Measurements from ENCODE around the gene SLC16A8.
"Not testable (repeated sequence)": the region's sequence is repeated elsewhere in the genome, so short reads cannot be mapped to it uniquely, and the experiment has no call there.

The SLC16A8 gene, protein sequence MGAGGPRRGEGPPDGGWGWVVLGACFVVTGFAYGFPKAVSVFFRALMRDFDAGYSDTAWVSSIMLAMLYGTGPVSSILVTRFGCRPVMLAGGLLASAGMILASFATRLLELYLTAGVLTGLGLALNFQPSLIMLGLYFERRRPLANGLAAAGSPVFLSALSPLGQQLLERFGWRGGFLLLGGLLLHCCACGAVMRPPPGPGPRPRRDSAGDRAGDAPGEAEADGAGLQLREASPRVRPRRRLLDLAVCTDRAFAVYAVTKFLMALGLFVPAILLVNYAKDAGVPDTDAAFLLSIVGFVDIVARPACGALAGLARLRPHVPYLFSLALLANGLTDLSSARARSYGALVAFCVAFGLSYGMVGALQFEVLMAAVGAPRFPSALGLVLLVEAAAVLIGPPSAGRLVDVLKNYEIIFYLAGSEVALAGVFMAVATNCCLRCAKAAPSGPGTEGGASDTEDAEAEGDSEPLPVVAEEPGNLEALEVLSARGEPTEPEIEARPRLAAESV

DNA sequence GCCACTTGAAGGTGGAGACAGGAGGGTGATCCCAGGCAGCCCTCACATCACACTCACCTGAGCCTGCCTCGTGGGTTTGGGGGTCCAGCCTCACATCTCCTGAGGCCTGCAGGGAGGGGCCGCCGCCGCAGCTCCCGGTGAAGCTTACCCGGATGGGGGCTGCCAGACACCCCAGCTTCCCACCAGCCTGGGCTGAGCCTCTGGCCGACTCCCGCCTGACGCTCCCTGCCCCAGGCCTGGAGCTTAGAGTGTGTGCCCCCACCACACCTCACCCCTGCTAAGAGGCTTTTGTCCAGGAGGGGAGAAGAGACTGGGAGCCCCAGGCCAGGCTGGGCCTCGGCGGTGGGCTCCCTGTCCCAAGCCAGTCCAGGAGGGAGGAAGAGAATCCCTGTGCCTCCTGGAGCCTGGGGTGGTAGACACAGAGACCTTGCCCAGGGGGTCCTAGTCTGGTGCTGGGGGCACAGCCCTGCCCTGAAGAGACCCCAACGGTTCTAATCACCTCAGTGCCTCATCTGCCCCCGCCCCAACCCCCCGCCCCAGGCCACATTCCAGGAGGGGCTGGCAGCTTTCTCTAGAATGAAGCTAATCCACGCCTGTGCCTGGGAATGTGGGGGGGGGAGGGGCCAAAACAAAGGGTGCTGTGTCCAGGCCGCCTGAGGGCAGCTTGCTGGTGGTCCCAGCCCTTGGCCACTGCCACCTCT is at the start of gene SLC16A8:
Gene SLC16A8 (minus strand): TSS at position 254 of the 701 bp plus-strand sequence. CDS start 1,311 bp downstream, outside the sequence.
- DNase-seq, result no peak

DNA sequence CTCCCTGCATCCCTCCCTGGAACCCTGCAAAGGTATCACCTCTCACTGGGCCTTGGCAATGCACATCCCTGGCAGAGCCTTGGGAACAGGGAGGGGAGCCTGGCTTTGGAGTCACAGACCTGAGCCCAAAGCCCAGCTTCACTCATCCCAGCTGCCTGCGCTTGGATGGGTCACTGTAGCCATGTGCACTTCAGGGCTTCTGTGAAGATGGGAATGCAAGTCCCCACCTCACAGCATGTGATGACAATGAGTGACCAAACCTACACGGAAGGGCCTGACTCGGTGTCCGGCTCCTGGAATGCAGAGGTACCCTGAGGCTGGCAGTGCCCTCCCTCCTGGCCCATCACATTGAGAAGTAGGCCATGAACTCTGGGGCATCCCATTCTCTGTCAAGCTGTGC is 49.3 kb upstream of the SLC16A8 start:
- no peak for DNase-seq

DNA sequence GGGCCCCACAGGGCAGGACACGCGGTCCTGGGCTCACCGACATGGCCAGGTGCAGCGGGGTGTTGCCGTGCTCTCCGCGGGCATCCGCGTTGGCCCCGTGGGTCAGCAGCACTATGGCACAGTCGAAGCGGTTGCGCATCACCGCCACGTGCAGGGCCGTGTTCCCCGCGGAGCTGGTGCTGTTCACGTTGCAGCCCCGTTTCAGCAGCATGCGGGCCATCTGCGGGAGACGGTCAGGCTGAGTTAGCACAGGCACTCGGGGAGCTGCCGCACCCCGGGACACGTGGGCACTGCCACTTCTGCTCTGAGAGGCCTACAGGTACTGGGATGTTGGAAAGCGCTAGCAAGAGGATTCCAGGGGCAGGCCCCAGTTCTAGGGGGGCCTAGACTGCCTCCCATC is 48.8 kb upstream of the SLC16A8 start:
- DNase-seq, result no peak

DNA sequence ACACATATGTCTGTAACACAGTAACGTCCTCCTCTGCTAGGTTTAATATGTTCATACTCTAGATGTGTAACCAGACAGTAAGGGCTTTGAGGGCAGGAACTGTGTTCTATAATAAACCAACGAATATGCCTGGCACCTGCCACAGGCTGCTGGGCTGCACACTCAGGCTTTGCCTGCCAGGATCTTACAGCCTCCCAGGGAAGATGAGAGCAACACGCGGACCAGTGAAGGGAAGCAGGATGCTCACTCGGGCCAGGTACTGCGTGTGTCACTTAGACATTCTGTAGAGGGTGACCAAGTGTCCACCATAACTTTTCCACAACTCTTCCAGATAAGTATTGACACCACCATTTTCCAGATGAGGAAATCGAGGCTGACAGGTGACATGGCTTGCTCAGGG is 48.2 kb upstream of the SLC16A8 start:
- no peak for DNase-seq

DNA sequence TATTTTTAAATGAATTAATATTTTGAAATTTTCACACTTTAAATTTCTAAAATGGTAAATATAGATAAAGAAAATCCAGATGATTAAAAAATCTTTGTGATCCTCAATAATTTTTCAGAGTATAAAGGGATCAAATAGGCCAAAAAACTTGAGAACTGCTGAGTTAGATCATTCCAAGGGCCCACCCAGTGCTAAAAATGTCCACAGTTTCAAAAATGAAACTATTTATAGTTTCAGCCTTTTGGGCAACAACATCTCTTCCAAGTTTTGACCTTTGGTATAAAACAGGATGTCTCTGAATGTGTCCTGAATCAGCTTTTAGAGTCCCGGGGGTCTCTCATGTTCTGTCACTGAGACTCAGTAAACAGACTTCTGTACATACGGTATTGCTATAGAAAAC is 47.4 kb upstream of the SLC16A8 start:
- DNase-seq, result no peak

DNA sequence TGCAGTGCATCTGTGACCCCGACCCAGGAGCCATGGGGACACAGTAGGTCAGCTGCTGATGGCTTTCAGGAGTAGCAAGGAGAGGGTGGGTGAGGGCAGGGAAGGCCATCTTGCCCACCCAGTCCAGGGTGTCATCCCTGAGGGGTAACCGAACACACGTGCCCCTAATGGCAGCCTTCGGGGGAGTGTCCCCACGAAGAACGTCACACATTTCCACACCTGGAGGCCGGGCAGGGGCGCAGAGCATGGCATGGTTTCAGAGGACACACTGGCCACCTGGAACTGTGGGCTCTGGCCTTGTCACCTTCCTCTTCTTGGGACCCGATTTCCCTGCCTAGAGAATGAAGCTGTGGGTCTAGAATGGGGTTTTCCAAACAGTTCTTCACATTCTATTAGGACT is 45.9 kb upstream of the SLC16A8 start:
- no peak for DNase-seq

DNA sequence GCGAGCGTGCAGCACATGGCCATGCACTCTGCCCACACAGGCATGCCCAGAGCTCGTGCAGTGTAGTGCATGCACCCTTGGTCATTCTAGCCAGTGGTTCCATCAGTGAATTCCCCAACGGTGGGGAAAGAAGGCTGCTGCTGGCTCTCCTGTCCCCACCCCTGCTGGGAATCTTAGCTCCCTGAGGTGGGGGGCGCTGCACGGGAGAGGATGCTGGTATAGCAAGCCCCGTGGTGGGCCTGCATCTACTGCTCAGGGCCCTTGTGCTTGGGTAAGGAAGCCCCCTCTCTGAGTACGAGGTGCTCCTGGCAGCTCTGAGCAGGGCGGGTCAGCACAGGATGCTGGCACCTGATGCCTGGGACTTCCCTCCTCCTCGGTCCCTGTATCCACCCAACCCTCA is 45.0 kb upstream of the SLC16A8 start:
- DNase-seq, result no peak

DNA sequence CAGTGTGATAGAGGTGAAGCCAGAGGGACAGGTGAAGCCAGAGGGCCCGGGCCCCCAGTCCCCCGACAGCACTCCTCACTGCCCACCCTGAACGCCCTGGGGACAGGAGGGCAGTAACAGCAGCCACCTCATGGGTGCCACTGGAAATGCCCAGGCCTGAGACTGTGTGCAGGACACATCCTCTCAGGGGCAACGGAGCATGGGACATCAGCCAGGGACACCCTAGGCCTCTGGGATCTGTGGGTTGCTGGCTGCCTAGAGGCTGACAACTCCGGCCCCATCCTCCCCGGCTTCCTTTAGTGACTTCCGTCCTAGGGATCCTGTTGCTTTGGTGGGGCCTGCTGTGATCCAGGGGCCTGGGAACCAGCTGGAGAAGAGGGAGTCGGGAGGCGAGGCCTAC is 43.9 kb upstream of the SLC16A8 start:
- DNase-seq, result no peak

DNA sequence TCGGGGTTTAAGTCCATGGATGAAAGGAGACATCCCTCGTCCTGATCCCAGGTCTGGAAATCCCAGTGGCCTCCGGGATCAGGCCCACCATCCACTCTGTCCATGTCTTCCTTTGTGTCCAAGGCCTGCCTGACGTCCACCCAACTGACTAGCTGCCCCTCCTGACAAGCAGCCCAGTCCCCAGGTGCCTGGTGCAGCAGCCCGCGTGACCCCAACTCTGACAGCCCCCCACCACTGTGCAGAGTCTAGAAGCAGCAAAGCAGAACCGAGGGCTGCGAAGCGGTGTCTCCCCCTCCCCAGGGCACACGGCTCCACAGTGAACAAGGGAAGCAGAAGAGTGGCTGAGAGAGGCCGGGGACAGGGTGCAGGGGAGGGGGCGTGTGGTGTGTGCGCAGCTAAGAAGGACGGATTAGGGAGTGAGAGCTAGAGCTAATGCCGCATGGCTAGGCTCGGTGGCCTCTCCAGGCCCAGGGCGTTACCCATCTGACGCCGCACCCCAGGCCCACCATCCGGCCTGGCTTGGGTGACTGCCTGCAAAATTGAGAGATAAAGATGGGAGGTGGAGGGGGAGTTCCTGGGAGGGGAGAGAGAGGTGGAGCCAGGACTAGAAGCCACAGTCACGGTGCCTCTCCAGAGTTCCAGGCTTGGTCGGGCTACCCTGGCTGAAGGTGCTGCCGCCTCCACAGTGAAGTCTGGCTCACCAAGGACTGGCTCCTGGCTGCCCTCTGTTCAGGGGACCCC is 43.1 kb upstream of the SLC16A8 start:
- no peak for DNase-seq

DNA sequence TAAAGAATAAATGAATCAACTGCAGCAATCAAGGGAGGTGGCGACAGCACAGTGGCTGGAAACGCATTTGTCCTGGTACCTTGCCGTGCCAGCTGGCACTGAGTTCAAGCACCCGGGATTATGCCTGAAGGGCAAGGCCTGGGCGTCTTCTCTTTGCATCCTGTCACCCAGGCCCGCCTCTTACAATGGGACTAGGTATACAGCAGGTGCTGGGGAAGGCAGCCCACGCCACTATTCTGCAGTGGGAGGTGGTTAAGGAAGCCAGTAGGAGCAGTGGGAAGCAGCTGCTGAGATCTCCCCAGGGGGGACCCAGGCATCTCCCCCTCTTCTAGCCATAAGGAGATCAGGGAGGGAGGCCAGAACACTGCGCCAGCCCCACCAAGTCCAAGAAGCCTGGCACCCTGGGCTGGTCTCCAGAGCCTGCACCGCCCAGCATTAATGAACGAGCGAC is 41.8 kb upstream of the SLC16A8 start:
- DNase-seq, result no peak

DNA sequence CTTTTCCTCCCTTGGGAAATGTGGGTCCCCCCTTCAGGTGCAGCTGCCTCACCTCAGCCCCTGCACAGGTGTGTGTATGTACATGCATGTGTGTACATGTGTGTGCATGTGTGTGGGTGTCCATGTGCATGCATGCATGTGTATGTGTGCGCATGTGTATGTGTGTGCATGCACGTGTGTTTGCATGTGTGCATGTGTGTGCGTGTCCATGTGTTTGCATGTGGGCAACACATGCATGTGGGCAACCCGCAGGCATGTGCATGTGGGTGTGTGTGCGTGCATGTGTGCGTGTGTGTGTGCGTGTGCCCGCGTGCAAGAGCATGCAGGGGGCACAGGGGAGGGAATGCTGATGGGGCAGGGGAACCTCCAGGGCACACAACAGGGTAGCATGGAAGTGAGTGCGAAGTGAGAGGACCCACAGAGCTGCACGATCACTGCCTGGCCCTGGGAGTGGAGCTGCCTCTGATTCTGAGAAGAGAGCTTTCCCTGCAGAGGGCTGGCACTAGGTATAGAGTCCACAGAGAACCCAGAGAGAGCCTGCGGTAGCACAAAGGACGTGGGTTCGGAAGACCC is 41.1 kb upstream of the SLC16A8 start:
- DNase-seq, result no peak

DNA sequence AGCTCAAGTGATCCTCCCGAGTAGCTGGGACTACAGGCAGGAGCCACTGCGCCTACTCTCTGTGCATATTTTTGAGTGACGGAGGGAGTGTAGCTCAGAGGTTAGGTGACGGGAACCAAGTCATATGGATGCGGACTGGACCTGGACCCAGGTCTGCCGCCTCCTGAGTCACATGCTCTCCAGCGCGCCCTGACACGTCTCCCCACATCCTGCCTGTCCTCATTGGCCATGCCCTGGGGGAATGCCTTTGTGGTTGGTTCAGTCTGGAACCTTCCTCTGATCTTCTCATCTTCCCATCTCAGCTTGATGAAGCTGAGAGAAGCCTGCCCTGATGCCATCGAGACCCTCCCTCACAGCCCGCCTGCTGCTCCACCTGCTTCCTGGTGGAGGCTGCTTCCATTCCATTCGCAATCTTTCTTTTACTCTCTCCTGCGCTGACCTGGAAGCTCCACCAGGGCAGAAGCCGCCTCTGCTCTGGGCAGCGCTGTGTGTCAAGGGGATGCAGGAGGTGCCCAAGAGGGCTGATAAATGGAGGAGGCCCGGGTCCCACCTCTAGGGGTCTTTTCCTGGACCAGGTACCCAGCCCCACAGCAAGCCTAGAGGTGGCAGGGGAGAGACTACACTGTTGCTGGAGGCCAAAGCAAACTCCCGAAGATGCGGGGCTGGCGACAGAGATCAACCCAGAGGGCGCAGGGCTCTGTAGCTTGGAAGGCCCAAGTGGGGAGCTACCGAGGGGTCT is 40.4 kb upstream of the SLC16A8 start:
- DNase-seq, result peak in 1 of 3 experiments; percentile 5

DNA sequence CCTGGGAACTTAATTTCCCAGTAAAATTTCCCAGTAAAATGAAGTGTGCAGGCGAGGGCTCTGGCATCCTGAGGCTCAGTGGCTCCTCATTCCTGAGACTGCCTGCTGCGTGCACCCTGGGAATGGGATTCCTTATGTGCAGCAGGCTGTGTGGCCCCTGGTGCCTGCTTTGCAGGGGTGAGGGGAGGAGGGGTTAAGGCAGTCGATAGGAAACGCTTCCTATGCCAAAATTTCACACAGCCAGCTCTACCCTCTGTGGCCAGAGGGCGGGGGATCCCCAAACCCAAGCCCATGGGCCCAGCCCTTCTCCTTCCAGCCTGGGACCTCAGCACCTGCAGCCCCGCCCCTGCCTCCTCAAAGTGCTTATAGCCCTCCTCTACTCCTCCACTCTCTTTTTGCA is 38.6 kb upstream of the SLC16A8 start:
- no peak for DNase-seq

DNA sequence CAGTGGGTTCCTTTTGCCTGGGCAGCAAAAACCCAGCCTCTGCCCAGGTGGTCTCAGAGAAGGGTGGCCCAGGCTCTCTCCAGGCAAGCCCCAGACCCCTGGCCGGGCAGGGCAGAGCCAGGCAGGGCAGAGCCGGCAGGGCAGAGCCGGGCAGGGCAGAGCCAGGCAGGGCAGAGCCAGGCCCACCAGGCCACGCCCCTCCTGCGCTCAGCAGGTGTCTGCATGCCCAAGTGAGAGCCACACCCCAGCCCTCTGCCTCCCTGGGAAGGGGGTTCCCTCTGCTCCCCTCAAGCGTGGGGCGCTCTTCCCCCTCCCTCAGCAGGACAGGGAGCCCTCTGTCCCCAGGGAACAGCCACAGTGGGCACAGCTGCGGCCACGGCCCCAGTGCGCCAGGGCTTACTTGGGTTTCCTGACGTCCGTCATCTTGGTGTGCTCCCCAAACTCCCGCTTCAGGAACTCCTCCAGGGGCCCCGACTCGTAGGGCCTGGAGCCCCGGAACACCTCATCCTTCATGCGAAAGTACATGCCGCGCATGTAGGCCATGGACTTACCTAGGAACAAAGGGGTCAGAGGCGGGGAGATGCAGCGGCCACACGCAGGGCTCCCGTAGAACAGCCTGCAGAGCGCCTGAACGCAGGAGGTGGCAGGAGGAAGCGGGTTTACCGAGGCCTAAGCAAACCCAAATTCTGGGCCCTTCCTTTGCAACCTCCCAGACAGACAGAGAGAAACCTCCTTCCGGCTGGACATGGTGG is 36.6 kb upstream of the SLC16A8 start:
- no peak for DNase-seq

DNA sequence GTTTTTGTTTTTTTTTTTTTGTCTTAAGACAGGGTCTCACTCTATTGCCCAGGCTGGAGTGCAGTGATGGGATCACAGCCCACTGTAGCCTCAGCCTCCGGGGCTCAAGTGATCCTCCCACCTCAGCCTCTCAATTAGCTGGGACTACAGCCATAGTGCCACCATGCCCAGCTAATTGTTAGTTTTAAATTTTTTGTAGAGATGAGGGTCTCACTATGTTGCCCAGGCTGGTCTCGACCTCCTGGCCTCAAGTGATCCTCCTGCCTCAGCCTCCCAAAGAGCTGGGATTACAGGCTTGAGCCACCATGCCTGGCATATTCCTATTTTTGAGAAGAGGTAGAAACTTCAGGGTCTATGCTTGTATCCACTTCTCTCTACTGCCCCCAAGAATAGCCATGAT is 34.8 kb upstream of the SLC16A8 start:
- DNase-seq, result not testable (repeated sequence)

DNA sequence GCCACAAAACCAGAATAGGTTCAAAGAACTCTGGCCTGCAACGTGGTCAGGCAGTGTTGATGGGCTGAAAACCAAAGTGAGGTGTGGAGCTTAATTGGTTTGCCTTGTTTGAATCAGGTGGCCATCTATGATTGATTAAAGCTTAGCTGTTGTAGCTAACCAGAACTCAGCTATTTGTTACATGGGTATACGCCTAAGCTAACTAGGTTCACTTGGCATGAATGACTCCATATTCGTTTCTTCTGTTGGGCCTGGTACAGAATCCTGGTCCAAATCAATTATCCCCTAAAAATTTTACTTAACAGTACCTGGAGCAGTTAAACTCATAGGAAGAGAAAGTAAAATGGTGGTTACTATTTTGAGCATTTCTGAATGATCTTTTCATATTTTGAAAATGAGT is 34.2 kb upstream of the SLC16A8 start:
- DNase-seq, result no peak

DNA sequence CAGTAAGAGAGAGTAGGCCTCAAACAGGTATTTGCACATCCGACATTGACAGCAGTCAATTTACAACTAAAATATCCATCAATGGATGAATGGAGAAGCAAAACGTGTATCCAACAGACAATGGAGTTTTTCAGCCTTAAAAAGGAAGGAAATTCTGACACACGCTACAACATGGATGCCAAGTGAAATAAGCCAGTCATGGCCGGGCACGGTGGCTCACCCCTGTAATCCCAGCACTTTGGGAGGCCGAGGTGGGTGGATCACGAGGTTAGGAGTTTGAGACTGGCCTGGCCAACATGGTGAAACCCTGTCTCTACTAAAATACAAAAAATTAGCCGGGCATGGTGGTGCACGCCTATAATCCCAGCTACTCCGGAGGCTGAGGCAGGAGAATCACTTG is 33.6 kb upstream of the SLC16A8 start:
- not testable (repeated sequence) for DNase-seq

DNA sequence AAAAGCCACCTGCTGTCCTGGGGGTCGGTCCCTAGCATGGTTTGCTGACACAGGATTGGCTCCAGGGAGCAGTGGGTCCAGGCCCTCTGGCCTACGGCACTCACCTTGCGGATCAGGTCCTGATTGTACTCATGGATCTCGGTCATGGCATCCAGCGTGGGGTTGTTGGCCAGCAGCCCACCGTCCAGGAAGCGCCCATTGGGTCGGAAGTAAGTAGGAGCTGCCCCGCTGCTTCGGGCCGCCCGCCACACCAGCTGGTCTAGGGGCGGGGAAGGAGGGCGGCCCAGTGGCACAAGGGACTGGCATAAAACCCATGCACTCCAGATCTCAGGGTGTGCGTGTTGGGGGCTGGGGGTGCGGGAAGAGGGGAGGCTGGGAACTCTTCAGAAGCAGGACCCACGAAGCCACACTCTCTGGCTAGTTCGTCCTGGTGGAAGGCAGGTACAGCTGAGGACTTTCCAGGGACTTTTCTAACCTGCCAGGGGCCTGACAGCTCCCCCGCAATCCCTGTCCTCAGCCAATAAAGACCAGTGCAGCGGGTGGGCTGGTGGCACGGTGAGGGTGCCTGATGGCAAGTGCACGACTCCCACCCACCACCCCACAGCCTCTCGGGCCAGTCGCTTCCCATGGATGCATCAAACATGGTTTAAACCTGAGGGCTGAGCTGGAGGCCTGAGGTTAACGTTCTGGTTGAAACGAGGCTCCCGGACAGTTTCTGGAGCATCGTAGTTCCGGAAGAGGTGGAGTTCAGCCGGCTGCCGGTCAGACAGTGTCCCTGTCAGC is 31.6 kb upstream of the SLC16A8 start:
- DNase-seq, result no peak

DNA sequence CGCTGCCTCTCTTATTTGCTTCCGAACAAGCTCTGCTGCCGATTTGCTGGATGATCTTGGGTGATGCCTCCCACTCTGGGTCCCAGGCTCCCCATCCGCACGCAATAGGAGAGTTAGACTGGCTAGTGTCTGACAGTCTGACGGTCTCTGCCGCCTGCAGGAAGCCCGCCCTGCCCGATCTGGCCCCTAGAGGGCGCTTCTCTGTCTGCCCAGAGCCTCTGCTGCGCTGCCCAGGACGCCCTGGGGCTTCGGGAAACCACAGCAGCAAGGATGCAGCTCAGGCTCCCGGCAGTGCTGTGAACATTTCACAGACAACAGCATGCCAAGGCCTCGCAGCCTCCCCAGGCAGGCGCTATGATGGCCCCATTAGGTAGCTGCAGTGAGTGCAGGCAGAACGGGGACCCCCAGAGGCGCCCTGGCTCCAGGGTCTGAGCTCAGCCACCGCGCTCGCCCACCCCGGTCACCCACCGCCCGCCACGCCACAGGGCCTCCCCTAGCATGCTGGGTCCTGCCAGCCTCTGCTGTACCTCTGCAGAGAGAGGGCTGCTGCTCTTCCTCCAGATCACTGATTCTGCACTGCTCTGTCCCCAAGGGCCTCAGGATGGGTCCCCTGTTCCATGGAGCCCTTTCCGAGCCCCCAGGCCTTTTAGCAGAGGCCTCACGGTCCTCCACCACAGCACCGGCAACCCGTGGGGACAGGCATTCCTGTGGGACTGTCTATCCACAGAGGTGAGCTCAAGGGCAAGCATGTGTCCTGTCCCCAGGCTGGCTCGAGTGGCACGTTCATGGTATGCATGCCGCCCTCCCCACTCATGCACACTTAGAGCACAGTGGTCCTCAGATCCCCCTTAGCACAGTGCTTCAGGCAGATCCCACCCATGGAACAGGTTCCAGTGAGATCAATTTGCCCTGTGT is 30.8 kb upstream of the SLC16A8 start:
- peak; percentile 5 to 53 (median 38) for DNase-seq

DNA sequence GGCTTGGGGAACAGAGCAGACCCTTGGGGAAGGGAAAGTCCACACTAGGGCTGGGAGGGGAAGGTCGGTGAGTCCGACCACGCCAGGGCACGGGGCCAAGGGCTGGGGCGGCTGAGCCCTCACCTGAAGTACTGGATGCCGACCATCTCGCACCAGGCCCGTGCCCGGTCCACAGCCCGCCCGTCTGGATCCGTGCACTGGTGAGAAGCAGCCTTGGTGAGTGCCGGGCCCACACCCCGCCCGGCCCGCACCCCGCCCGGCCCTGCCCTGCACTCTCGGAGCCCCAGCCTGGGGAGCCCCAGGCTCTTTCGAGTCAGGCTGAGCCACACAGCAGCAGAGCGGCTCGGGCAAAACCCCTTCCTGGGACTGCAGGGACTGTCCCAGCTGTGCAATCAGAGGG is 28.4 kb upstream of the SLC16A8 start:
- DNase-seq, result no peak

Data from NCI-H1417 (cell line).